HCT116 (cell line): ENCODE measurements around the gene PXMP2. TPM values are rescaled to one million over a fixed set of nuclear protein-coding genes. Genes with fewer than 3 reads are reported as not detected.

ENCODE experiments used
- ATAC-seq: fragments of 200-7000 bp; cut with Tn5 transposase; 2 replicates; pipeline ENCODE4 v1.9.1; 2020; ENCODE audit warnings: mild to moderate bottlenecking, moderate library complexity
- BruUV-seq: library from RNA; stranded (reverse); fragments of 400-500 nt; replicated peaks from 2 replicates; lab custom pipeline; 2021; lab: Mats Ljungman, UMichigan
- CTCF ChIA-PET: fragments of 300-600 bp; sonication (Branson Sonifier 250); formaldehyde crosslinking; loops from one replicate; lab custom pipeline; 2021; ENCODE audit warnings: antibody characterized with exemption; lab: Charles Lee
- POLR2A ChIA-PET: fragments of 300-600, 350-600 bp; sonication (Branson Sonifier 250); formaldehyde crosslinking; loops from one replicate; lab custom pipeline; 2021; ENCODE audit warnings: antibody characterized with exemption; lab: Charles Lee
- RAD21 ChIA-PET, 2 experiments: fragments of 300-600 bp; sonication (Branson Sonifier 250); formaldehyde crosslinking; loops; one replicate each; lab custom pipeline; 2023; ENCODE audit warnings: low total read pairs in 2 of 2; ENCODE audit not compliant: uncharacterized antibody in 2 of 2, unreplicated experiment in 2 of 2, low non-redundant PET in 1 of 2; lab: Charles Lee
- DNase-seq: peaks from one replicate; pipeline ENCODE4 v3.0.0-alpha.2; 2010; ENCODE audit warnings: low read depth, low spot score
- H2AFZ ChIP-seq: fragments of 200-600 bp; shearing (Covaris generic), sonication (generic); 2 replicates; pipeline ENCODE4 v1.6.1; 2017; ENCODE audit warnings: low read depth, mixed run types, mixed read lengths, antibody characterized with exemption, low read length; ENCODE audit not compliant: poor library complexity, severe bottlenecking
- H3K27ac ChIP-seq: 2 replicates; pipeline ENCODE4 v1.5.1; 2012; ENCODE audit warnings: low read depth, low read length
- H3K27me3 ChIP-seq: fragments of 200-600 bp; sonication (generic); 2 replicates; pipeline ENCODE4 v1.6.1; 2016; ENCODE audit warnings: mixed run types, low read length, mixed read lengths; ENCODE audit not compliant: insufficient read depth
- H3K36me3 ChIP-seq, 2 experiments: fragments of 200-500 bp in 1 of 2; fragments of 200-600 bp in 1 of 2; sonication (Bioruptor generic) in 1 of 2; sonication (generic) in 1 of 2; 2 replicates each; pipeline versions ENCODE4 v1.5.1 to v1.6.1; 2014 to 2016; ENCODE audit warnings: low read length in 2 of 2, inconsistent platforms in 1 of 2, mixed read lengths in 1 of 2, mixed run types in 1 of 2; ENCODE audit not compliant: insufficient read depth in 2 of 2, control insufficient read depth in 1 of 2
- H3K4me1 ChIP-seq, 2 experiments: fragments of 200-600 bp in 1 of 2; sonication (generic) in 1 of 2; 2 replicates each; pipeline versions ENCODE4 v1.5.1 to v1.6.1; 2012 to 2017; ENCODE audit warnings: low read length in 2 of 2, inconsistent platforms in 1 of 2, mild to moderate bottlenecking in 1 of 2, mixed read lengths in 1 of 2, mixed run types in 1 of 2, moderate library complexity in 1 of 2; ENCODE audit not compliant: insufficient read depth in 2 of 2, control insufficient read depth in 1 of 2
- H3K4me2 ChIP-seq: fragments of 200-600 bp; sonication (generic); 2 replicates; pipeline ENCODE4 v1.6.1; 2017; ENCODE audit warnings: mixed run types, low read length, mixed read lengths
- H3K4me3 ChIP-seq, 2 experiments: fragments of 200-600 bp in 1 of 2; sonication (generic) in 1 of 2; replicated peaks in 1 of 2; 2 replicates each; pipeline ENCODE4 v1.5.1; 2011 to 2016; ENCODE audit warnings: low read length in 2 of 2, control low read depth in 1 of 2, low read depth in 1 of 2, mild to moderate bottlenecking in 1 of 2, mixed read lengths in 1 of 2, mixed run types in 1 of 2
- H3K79me2 ChIP-seq: fragments of 200-600 bp; sonication (generic); 2 replicates; pipeline ENCODE4 v1.6.1; 2017; ENCODE audit warnings: mild to moderate bottlenecking, mixed run types, low read length, moderate library complexity, mixed read lengths; ENCODE audit not compliant: insufficient read depth
- H3K9ac ChIP-seq: fragments of 200-600 bp; sonication (generic); 2 replicates; pipeline ENCODE4 v1.6.1; 2016; ENCODE audit warnings: low read length, mixed read lengths
- H3K9me2 ChIP-seq: fragments of 200-600 bp; sonication (generic), shearing (Covaris generic); 2 replicates; pipeline ENCODE4 v1.6.1; 2017; ENCODE audit warnings: mixed run types, mild to moderate bottlenecking, moderate library complexity; ENCODE audit not compliant: insufficient read depth
- H3K9me3 ChIP-seq, 2 experiments: fragments of 200-500 bp in 1 of 2; fragments of 200-600 bp in 1 of 2; sonication (Bioruptor generic) in 1 of 2; sonication (generic) in 1 of 2; 2 replicates each; pipeline ENCODE4 v1.6.1; 2014 to 2017; ENCODE audit warnings: low read length in 2 of 2, mixed read lengths in 2 of 2, inconsistent platforms in 1 of 2, low read depth in 1 of 2, mild to moderate bottlenecking in 1 of 2, mixed run types in 1 of 2, moderate library complexity in 1 of 2; ENCODE audit not compliant: control insufficient read depth in 1 of 2, insufficient read depth in 1 of 2
- H4K20me1 ChIP-seq: fragments of 200-600 bp; sonication (generic), shearing (Covaris generic); 2 replicates; pipeline ENCODE4 v1.6.1; 2017; ENCODE audit warnings: mixed run types, mild to moderate bottlenecking, moderate library complexity; ENCODE audit not compliant: insufficient read depth
- CBX3 ChIP-seq: IDR thresholded peaks from 2 replicates; pipeline ENCODE4 v1.6.1; 2012; ENCODE audit warnings: low read depth
- CEBPB ChIP-seq: IDR thresholded peaks from 2 replicates; pipeline ENCODE4 v1.6.1; 2012; ENCODE audit warnings: low read depth
- EGR1 ChIP-seq: IDR thresholded peaks from 2 replicates; pipeline ENCODE4 v1.6.1; 2012; ENCODE audit warnings: low read depth
- EZH2phosphoT487 ChIP-seq: fragments of 200-600 bp; IDR thresholded peaks from 2 replicates; pipeline ENCODE4 v1.6.1; 2018; ENCODE audit warnings: antibody characterized with exemption, borderline replicate concordance
- MAX ChIP-seq: IDR thresholded peaks from 2 replicates; pipeline ENCODE4 v1.6.1; 2012
- POLR2A ChIP-seq: IDR thresholded peaks from 2 replicates; pipeline ENCODE4 v1.7.0; 2011; ENCODE audit warnings: borderline replicate concordance; ENCODE audit not compliant: insufficient read depth, insufficient read length; ENCODE audit errors: extremely low read depth
- POLR2AphosphoS5 ChIP-seq: IDR thresholded peaks from 2 replicates; pipeline ENCODE4 v1.6.1; 2011; ENCODE audit warnings: mild to moderate bottlenecking, low read depth, low read length, moderate library complexity
- REST ChIP-seq: IDR thresholded peaks from 2 replicates; pipeline ENCODE4 v1.6.1; 2012; ENCODE audit warnings: low read depth
- SIN3A ChIP-seq: IDR thresholded peaks from 2 replicates; pipeline ENCODE4 v1.6.1; 2012; ENCODE audit warnings: low read depth
- SP1 ChIP-seq: IDR thresholded peaks from 2 replicates; pipeline ENCODE4 v1.6.1; 2012; ENCODE audit warnings: low read depth
- SRF ChIP-seq: IDR thresholded peaks from 2 replicates; pipeline ENCODE4 v1.6.1; 2012; ENCODE audit warnings: low read depth
- YY1 ChIP-seq: IDR thresholded peaks from 2 replicates; pipeline ENCODE4 v1.6.1; 2011; ENCODE audit warnings: low read length, low read depth, moderate library complexity, mild to moderate bottlenecking; ENCODE audit not compliant: insufficient replicate concordance; ENCODE audit errors: extremely low read depth
- ZFX ChIP-seq: fragments of 450-650 bp; IDR thresholded peaks from 2 replicates; pipeline ENCODE4 v1.6.1; 2017
- ZNF274 ChIP-seq: fragments of 200-500 bp; sonication (Bioruptor generic); IDR thresholded peaks from 2 replicates; pipeline ENCODE4 v1.6.1; 2014; ENCODE audit warnings: mild to moderate bottlenecking, low read depth, low read length, inconsistent platforms
- intact Hi-C: fragments of 100-400 bp; cut with micrococcal nuclease; formaldehyde crosslinking; loops from 2 replicates; pipeline ENCODE4 v1.10.0; 2022
- total RNA-seq: library from RNA; stranded (reverse); gene quantifications from one replicate; pipeline ENCODE4 v1.2.1, GENCODE V29; 2021; ENCODE audit not compliant: unreplicated experiment
- TF ChIP-seq, protein P1 (sequence below): IDR thresholded peaks from 2 replicates; pipeline ENCODE4 v1.6.1; 2011; ENCODE audit warnings: mild to moderate bottlenecking, low read length, moderate library complexity; ENCODE audit not compliant: insufficient replicate concordance; ENCODE audit errors: extremely low read depth
- TF ChIP-seq, protein P2 (sequence below), 3 experiments: fragments of 200-600 bp in 1 of 3; sonication (generic) in 1 of 3; IDR thresholded peaks in 2 of 3; conservative IDR thresholded peaks in 1 of 3; 2 replicates each; pipeline ENCODE4 v1.5.1; 2012 to 2017; ENCODE audit warnings: low read depth in 2 of 3, low read length in 2 of 3, antibody characterized with exemption in 1 of 3, borderline replicate concordance in 1 of 3, control low read depth in 1 of 3, mild to moderate bottlenecking in 1 of 3, mixed read lengths in 1 of 3, mixed run types in 1 of 3, moderate library complexity in 1 of 3; ENCODE audit not compliant: insufficient read depth in 1 of 3

The PXMP2 gene
- total RNA-seq, 1 experiment from 2014 or later = 30.9 TPM

GRCh38 chr12:132695431-132695830, 8.0 kb downstream of the PXMP2 start:
- Histone ChIP-seq H3K9me3 (no peaks in the 10 kb centered on the region), H3K79me2 (peaks cover 2% of the 10 kb centered on the region), H3K9ac (no peak overlapping the region), H3K36me3 (peaks cover 10 to 20% of the 10 kb centered on the region in 2 experiments), H4K20me1 (no peaks in the 10 kb centered on the region), H3K4me1 (no peaks in the 10 kb centered on the region), H3K4me2 (no peak overlapping the region), H3K27ac (no peak overlapping the region), H2AFZ (no peak overlapping the region), H3K9me2 (no peaks in the 10 kb centered on the region), H3K27me3 (no peaks in the 10 kb centered on the region), H3K4me3 (no peak overlapping the region)
- DNase-seq (no peak), ATAC-seq (no peak)
- intact Hi-C loops = no loop called here
- BruUV-seq = TSS peak; percentile 14
- ChIA-PET CTCF (no interaction called here), RAD21 (interaction anchor here in 1 of 2 experiments (0.6 kb wide), 1 partner anchor 11 kb away, joined by 5 read pairs; no protein-coding TSS in a partner anchor), POLR2A (no interaction called here)
- TF ChIP-seq, protein P1, sequence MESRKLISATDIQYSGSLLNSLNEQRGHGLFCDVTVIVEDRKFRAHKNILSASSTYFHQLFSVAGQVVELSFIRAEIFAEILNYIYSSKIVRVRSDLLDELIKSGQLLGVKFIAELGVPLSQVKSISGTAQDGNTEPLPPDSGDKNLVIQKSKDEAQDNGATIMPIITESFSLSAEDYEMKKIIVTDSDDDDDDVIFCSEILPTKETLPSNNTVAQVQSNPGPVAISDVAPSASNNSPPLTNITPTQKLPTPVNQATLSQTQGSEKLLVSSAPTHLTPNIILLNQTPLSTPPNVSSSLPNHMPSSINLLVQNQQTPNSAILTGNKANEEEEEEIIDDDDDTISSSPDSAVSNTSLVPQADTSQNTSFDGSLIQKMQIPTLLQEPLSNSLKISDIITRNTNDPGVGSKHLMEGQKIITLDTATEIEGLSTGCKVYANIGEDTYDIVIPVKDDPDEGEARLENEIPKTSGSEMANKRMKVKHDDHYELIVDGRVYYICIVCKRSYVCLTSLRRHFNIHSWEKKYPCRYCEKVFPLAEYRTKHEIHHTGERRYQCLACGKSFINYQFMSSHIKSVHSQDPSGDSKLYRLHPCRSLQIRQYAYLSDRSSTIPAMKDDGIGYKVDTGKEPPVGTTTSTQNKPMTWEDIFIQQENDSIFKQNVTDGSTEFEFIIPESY = no peak
- TF ChIP-seq POLR2AphosphoS5 (no peak), POLR2A (no peak), ZFX (no peak), CEBPB (no peak), ZNF274 (no peak), CBX3 (no peak), SIN3A (no peak), EZH2phosphoT487 (no peak), SRF (no peak), SP1 (no peak), EGR1 (no peak), REST (no peak), MAX (no peak), YY1 (no peak)
- TF ChIP-seq, protein P2, sequence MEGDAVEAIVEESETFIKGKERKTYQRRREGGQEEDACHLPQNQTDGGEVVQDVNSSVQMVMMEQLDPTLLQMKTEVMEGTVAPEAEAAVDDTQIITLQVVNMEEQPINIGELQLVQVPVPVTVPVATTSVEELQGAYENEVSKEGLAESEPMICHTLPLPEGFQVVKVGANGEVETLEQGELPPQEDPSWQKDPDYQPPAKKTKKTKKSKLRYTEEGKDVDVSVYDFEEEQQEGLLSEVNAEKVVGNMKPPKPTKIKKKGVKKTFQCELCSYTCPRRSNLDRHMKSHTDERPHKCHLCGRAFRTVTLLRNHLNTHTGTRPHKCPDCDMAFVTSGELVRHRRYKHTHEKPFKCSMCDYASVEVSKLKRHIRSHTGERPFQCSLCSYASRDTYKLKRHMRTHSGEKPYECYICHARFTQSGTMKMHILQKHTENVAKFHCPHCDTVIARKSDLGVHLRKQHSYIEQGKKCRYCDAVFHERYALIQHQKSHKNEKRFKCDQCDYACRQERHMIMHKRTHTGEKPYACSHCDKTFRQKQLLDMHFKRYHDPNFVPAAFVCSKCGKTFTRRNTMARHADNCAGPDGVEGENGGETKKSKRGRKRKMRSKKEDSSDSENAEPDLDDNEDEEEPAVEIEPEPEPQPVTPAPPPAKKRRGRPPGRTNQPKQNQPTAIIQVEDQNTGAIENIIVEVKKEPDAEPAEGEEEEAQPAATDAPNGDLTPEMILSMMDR (IDR thresholded peaks at IDR 0.05 in 2 of 3, conservative IDR thresholded peaks at IDR 0.05 in 1 of 3; ENCODE audit: borderline replicate concordance in 1 of 3, insufficient read depth in 1 of 3, low read depth in 2 of 3, low read length in 2 of 3) = no peak
